ENCODE data around the gene HPS1. TPM values are rescaled to one million over a fixed set of nuclear protein-coding genes. Genes with fewer than 3 reads are reported as not detected.

HPS1 gene
- polyA plus RNA-seq, 1 of the 3 experiments (the other 2 are of a cell fraction) = 41.4 TPM

GRCh38 chr10:98397089-98397600 lies 49.6 kb downstream of the HPS1 start:
- TF ChIP-seq, protein P1, sequence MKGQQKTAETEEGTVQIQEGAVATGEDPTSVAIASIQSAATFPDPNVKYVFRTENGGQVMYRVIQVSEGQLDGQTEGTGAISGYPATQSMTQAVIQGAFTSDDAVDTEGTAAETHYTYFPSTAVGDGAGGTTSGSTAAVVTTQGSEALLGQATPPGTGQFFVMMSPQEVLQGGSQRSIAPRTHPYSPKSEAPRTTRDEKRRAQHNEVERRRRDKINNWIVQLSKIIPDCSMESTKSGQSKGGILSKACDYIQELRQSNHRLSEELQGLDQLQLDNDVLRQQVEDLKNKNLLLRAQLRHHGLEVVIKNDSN (IDR thresholded peaks at IDR 0.05; ENCODE audit: borderline replicate concordance, low read depth) = no peak
- TF ChIP-seq, protein P2, sequence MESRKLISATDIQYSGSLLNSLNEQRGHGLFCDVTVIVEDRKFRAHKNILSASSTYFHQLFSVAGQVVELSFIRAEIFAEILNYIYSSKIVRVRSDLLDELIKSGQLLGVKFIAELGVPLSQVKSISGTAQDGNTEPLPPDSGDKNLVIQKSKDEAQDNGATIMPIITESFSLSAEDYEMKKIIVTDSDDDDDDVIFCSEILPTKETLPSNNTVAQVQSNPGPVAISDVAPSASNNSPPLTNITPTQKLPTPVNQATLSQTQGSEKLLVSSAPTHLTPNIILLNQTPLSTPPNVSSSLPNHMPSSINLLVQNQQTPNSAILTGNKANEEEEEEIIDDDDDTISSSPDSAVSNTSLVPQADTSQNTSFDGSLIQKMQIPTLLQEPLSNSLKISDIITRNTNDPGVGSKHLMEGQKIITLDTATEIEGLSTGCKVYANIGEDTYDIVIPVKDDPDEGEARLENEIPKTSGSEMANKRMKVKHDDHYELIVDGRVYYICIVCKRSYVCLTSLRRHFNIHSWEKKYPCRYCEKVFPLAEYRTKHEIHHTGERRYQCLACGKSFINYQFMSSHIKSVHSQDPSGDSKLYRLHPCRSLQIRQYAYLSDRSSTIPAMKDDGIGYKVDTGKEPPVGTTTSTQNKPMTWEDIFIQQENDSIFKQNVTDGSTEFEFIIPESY (IDR thresholded peaks at IDR 0.05; ENCODE audit: borderline replicate concordance, low read depth) = no peak
- TF ChIP-seq TEAD4 (IDR thresholded peaks at IDR 0.05; ENCODE audit: borderline replicate concordance, insufficient read depth) (no peak), RXRA (IDR thresholded peaks at IDR 0.05; ENCODE audit: borderline replicate concordance, low read depth) (no peak), RCOR1 (IDR thresholded peaks at IDR 0.05; ENCODE audit: low read length) (no peak), EZH2phosphoT487 (IDR thresholded peaks at IDR 0.05; ENCODE audit: borderline replicate concordance, low read depth) (no peak), GATA2 (CRISPR knock-in tag; IDR thresholded peaks at IDR 0.05) (no peak), POLR2AphosphoS5 (IDR thresholded peaks at IDR 0.05; ENCODE audit: low read depth, low read length) (no peak), CHD2 (IDR thresholded peaks at IDR 0.05; ENCODE audit: low read length, partially characterized antibody) (no peak), NFIC (IDR thresholded peaks at IDR 0.05; ENCODE audit: borderline replicate concordance) (no peak), USF2 (IDR thresholded peaks at IDR 0.05; ENCODE audit: borderline replicate concordance, low read depth, low read length) (no peak), RFX5 (IDR thresholded peaks at IDR 0.05; ENCODE audit: low read length) (no peak), MEF2A (IDR thresholded peaks at IDR 0.05; ENCODE audit: borderline replicate concordance, low read depth) (no peak), FOXM1 (IDR thresholded peaks at IDR 0.05; ENCODE audit: low read depth) (no peak), NRF1 (IDR thresholded peaks at IDR 0.05; ENCODE audit: low read depth, low read length) (no peak), FOXJ3 (CRISPR knock-in tag; IDR thresholded peaks at IDR 0.05) (no peak)
- TF ChIP-seq, protein P3, sequence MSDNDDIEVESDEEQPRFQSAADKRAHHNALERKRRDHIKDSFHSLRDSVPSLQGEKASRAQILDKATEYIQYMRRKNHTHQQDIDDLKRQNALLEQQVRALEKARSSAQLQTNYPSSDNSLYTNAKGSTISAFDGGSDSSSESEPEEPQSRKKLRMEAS (IDR thresholded peaks at IDR 0.05; ENCODE audit: low read depth) = no peak
- ChIA-PET POLR2A (no interaction called here), CTCF (interaction anchor here (1.4 kb wide), 1 partner anchor 70 kb away, joined by 5 read pairs; no protein-coding TSS in a partner anchor)
- H3K27ac ChIP-seq (ENCODE audit: low read depth in 2 of 2, low read length in 1 of 2) = no peak overlapping the region
- H3K36me3 ChIP-seq (replicated peaks in 1 of 2; ENCODE audit: control insufficient read depth in 1 of 2, insufficient read depth in 2 of 2, low read length in 1 of 2) = peaks cover 0 to 4% of the 10 kb centered on the region in 2 experiments
- H3K9ac ChIP-seq = no peak overlapping the region
- no peaks in the 10 kb centered on the region for H3K9me3 ChIP-seq
- WGBS (ENCODE audit: low lambda C conversion rate) = 88% methylated on average over 6 of the region's 9 CpGs
- no peak overlapping the region for H3K4me2 ChIP-seq
- no peak overlapping the region for H2AFZ ChIP-seq (ENCODE audit: low read depth)
- H3K27me3 ChIP-seq (ENCODE audit: insufficient read depth) = no peaks in the 10 kb centered on the region
- H3K9me2 ChIP-seq = no peaks in the 10 kb centered on the region
- no peak overlapping the region for H3K4me3 ChIP-seq (ENCODE audit: low read depth in 2 of 2, low read length in 1 of 2)
- no peaks in the 10 kb centered on the region for H3K79me2 ChIP-seq (ENCODE audit: insufficient read depth)
- H3F3A ChIP-seq (replicated peaks; ENCODE audit: insufficient read depth) = no peaks in the 10 kb centered on the region
- DNase-seq = no peak
- no peaks in the 10 kb centered on the region for H3K4me1 ChIP-seq (ENCODE audit: control insufficient read depth in 1 of 2, insufficient read depth in 2 of 2, low read depth in 1 of 2, low read length in 1 of 2)
- no peaks in the 10 kb centered on the region for H4K20me1 ChIP-seq (ENCODE audit: insufficient read depth)

Data from SK-N-SH (cell line).